ENCODE measurements around the gene CEP63.

CEP63 gene

DNA sequence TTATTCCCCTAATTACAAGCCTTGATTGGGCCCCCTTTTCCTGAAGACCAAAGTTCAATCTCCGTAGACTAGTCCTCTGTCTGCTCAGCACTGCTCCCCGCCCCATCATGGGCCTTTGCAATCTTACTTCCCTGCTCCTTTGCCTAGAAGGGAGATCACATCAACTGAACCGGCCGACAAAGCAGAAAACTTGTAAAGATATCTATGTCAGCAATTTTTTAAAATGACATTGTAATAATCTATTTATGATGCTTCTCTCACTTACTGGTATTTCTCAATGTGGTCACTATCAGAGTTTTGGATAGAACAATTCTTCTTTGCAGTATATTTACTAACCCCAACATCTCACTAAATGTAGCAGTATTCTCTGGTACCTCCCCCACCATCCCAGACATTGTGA lies 17.3 kb upstream of the CEP63 start:
- Mint-ChIP-seq H3K27me3 (ENCODE audit: low read depth) (no peaks in the 10 kb centered on the region), H3K36me3 (ENCODE audit: low read depth) (no peaks in the 10 kb centered on the region), H3K9me3 (no peaks in the 10 kb centered on the region), H3K4me3 (no peak overlapping the region), H3K27ac (peak overlapping the region; percentile 4 to 13 (median 6)), H3K4me1 (peaks cover 48% of the 10 kb centered on the region)
- TF ChIP-seq, protein P1, sequence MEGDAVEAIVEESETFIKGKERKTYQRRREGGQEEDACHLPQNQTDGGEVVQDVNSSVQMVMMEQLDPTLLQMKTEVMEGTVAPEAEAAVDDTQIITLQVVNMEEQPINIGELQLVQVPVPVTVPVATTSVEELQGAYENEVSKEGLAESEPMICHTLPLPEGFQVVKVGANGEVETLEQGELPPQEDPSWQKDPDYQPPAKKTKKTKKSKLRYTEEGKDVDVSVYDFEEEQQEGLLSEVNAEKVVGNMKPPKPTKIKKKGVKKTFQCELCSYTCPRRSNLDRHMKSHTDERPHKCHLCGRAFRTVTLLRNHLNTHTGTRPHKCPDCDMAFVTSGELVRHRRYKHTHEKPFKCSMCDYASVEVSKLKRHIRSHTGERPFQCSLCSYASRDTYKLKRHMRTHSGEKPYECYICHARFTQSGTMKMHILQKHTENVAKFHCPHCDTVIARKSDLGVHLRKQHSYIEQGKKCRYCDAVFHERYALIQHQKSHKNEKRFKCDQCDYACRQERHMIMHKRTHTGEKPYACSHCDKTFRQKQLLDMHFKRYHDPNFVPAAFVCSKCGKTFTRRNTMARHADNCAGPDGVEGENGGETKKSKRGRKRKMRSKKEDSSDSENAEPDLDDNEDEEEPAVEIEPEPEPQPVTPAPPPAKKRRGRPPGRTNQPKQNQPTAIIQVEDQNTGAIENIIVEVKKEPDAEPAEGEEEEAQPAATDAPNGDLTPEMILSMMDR (IDR thresholded peaks at IDR 0.05; ENCODE audit: unreplicated experiment in 3 of 3): no peak

DNA sequence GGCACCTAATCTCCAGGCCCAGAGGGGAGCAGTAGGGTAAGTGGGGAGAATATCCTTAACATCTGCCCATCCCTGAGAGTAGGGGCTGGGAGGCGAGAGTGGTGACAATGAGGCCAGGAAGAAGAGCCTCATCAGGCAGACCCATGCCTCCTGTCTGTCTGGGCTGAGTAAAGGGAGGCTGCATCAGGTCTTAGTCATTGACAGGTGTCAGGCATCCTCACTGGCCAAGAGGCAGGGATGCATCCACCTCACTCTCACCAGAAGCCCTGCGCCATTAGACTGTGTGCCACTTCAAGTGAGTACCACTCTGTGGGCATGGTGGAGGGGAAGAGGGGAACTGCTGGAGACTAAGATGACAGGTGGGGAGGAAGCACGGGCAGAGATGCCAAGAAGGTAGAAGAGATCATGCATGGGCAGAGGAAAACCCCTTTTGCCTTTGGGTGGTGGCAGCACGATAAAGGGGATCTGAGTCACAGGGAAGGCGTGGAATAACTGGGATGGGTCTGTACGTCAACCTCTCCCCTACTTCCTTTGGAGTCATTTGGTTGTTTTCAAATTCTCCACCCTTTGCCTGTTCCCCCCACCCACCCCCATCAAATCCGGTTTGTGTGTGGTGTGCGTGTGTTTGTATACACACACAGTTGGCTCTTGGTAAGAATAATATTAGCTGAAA lies 14.2 kb upstream of the CEP63 start:
- Mint-ChIP-seq H3K36me3 (ENCODE audit: low read depth) (peaks cover 4% of the 10 kb centered on the region), H3K27me3 (ENCODE audit: low read depth) (no peaks in the 10 kb centered on the region), H3K4me1 (peaks cover 35% of the 10 kb centered on the region), H3K4me3 (no peak overlapping the region), H3K27ac (peak overlapping the region in 1 of 3 experiments; percentile 29), H3K9me3 (no peaks in the 10 kb centered on the region)
- TF ChIP-seq, protein P1 (IDR thresholded peaks at IDR 0.05; ENCODE audit: unreplicated experiment in 3 of 3): no peak

DNA sequence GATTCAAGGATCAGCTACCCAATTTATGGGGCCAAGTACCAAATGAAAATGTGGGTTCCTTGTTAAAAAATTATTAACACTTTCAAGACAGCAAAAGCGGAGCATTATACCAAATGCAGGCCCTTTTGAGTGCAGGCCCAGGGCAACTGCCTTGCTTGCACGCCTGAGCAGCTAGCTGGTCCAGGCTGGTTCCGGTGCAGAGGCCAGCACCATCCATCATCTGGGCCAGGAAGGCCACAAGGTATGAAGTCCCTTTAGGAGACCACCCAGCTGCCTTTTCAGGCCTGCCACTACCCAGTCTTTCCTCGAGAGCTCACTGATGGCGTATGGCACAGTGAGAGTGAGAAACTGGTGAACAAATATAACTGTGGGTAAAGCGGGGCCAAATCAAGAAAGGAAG lies 13.0 kb upstream of the CEP63 start:
- Mint-ChIP-seq H3K4me3 (no peak overlapping the region), H3K9me3 (no peaks in the 10 kb centered on the region), H3K27me3 (ENCODE audit: low read depth) (no peaks in the 10 kb centered on the region), H3K36me3 (ENCODE audit: low read depth) (peaks cover 12% of the 10 kb centered on the region), H3K4me1 (peaks cover 40% of the 10 kb centered on the region), H3K27ac (no peak overlapping the region)
- TF ChIP-seq, protein P1 (IDR thresholded peaks at IDR 0.05; ENCODE audit: unreplicated experiment in 3 of 3): no peak

DNA sequence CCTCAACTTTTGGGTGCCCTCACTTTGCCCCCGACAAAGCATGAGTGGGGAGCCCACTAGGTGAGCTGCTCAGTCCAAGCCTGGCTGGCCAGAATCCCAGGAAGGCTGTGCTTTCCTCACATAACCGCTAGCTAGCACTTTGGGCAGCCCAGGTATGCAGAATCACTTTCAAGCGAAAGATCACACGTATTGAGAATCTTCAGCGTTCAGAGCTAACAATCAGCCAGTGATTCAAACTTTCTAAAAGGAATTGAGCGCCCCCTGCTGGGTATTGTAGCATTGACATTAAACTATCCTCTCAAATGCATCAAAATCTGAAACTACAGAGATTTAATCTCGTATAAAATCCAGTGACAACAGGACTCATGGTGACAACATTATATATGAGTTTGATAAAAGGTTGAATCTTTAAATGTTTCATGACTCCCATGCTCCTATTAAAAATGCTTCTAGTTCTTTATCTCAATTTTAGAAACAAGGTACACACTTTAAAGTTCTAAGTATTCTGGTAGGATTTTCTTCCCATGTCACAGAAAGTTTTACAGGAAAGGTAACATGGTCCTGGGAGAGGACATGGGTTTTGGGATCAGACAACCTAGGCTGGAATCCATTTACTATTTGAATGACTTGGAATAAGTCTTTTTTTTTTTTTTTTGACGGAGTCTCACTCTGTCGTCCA lies 11.8 kb upstream of the CEP63 start:
- H3K27ac Mint-ChIP-seq: peak overlapping the region in 2 of 3 experiments; percentile 50 to 59
- TF ChIP-seq, protein P1 (IDR thresholded peaks at IDR 0.05; ENCODE audit: unreplicated experiment in 3 of 3): peak; percentile 78 to 81 (median 78)
- H3K27me3 Mint-ChIP-seq (ENCODE audit: low read depth): no peaks in the 10 kb centered on the region
- no peaks in the 10 kb centered on the region for H3K9me3 Mint-ChIP-seq
- H3K4me1 Mint-ChIP-seq: peaks cover 34% of the 10 kb centered on the region
- no peak overlapping the region for H3K4me3 Mint-ChIP-seq
- H3K36me3 Mint-ChIP-seq (ENCODE audit: low read depth): peaks cover 21% of the 10 kb centered on the region

DNA sequence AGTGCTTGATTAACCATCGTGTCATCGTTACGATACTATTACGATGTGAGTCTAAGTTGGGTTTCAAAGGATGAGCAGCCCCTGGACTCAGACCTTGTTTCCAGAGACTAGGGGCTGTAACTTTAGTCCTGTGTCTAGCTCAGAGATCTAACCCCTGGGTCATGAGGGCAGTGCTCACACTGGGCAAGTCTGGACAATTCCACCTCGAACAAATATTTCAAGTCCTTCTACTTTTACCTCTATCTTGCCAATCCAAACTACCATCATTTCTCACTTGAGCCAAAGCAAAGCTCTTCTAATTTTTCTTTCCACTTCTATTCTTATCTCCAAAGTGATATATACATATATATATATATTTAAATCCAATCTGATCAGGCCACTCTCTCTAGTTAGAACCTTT lies 10.9 kb upstream of the CEP63 start:
- Mint-ChIP-seq H3K27ac (no peak overlapping the region), H3K4me3 (no peak overlapping the region), H3K9me3 (no peaks in the 10 kb centered on the region), H3K4me1 (peaks cover 31% of the 10 kb centered on the region), H3K36me3 (ENCODE audit: low read depth) (peaks cover 25% of the 10 kb centered on the region), H3K27me3 (ENCODE audit: low read depth) (no peaks in the 10 kb centered on the region)
- TF ChIP-seq, protein P1 (IDR thresholded peaks at IDR 0.05; ENCODE audit: unreplicated experiment in 3 of 3): no peak

Data from nephron (organoid).